ENCODE data around the gene SNTG2.

Gene SNTG2

DNA sequence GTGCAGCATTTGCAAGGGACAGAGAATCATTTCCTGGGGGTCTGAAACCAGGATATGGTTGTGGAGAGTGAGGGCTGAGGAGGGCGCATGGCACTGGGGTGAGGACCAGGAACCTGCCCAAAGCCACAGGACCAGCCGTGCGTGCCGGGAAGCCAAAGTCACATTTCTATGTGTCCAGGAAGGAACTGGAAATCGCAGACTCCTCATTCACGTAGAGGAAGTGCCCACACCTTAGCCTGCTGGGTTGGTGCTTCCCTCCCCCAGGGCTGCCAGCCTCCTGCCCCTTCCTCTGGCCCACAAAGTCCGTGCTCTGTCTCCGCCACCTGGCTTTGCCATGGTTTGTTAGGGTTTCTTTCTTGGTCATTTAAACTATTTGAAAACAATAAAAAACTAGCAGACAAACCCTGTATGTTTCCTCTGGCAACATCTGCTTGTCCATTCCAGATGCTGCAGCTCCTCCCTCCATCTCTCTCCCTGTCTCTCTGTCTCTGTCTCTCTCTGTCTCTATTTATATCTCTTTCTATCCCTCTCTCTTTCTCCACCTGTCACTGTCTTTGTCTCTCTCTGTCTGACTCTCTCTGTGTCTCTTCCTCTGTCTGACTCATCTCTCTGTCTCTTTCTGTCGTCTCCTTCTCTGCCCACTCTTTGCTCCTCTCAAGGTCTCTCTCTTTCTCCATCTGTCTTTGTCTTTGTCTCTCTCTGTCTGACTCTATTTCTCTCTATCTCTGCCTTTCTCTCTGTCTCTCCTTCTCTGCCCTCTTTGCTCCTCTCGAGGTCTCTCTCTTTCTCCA lies 299.4 kb downstream of the SNTG2 start:
- DNase-seq, result no peak

GRCh38 chr2:1251520-1251919 lies 300.9 kb downstream of the SNTG2 start:
- DNase-seq, result no peak

DNA sequence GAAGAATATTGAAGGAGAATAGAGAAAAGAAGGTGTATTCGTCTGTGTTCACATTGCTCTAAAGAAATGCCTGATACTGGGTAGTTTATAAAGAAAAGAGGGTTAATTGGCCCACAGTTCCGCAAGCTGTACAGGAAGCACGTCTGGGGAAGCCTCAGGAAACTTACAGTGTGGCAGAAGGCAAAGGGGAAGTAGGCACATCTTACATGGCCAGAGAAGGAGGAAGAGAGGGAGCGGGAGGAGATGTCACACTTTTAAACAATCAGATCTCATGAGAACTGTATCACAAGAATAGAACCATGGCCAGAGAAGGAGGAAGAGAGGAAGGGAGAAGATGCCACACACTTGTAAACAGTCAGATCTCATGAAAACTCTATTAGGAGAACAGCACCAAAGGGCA lies 303.0 kb downstream of the SNTG2 start:
- no peak for DNase-seq

- DNase-seq, result no peak
Observed at GRCh38 chr2:1254662-1255343, 304.2 kb downstream of the SNTG2 start.

DNA sequence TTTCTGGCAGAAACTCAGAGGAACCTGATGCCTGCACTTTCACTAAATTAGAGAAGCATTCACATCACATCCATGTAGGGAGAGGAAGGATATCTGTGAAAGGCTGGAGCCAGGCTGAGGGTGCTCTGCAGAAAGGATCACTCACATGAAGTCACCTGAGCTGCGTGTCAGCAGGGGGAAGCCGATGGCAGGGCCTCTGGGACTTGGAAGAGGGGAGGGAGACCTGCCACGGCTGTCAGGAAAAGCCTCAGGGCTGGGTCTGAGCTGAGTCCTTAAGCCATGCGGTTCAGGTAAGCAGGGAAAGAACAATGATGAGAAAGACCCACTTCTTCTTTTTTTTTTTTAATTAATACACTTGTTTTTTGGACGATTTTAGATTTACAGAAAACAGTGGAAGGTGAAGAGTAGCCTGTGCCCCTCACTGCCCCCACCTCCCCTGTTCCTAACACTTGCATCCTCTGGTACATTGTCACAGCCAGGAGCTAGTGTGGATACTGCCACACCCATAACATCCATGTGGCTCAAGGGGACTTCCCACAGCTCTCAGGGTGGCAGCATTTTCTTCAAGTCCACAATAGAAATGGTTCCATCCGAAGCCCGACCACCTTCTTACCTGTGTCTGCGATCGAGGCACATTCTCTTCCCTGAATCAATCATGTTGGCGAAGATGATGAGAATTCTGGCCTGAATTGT lies 306.1 kb downstream of the SNTG2 start:
- no peak for DNase-seq

- no peak for DNase-seq
Observed at GRCh38 chr2:1257334-1257733, 306.7 kb downstream of the SNTG2 start.

- DNase-seq, result no peak
Observed at GRCh38 chr2:1259746-1260145, 309.1 kb downstream of the SNTG2 start.

- no peak for DNase-seq
Observed at GRCh38 chr2:1262609-1263008, 312.0 kb downstream of the SNTG2 start.

DNA sequence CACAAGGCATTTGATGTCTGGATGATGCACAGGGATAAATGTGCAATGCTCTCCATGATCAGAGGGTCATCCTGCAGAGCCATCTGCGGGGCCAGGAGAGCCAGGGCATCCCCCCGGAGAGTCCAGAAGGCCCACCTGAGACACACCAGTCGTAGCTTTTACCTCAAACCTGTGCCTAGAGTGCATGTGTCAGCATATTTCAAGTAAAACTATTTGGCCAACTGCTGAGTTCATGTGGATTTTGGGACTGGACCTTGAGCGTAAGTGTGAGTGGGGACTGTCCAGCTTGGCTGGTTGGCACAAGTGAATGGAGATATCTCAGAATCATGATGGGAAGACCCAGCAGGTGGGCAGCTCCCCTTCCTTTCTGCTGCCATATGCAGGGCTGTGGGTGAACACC lies 314.8 kb downstream of the SNTG2 start:
- DNase-seq, result no peak

DNA sequence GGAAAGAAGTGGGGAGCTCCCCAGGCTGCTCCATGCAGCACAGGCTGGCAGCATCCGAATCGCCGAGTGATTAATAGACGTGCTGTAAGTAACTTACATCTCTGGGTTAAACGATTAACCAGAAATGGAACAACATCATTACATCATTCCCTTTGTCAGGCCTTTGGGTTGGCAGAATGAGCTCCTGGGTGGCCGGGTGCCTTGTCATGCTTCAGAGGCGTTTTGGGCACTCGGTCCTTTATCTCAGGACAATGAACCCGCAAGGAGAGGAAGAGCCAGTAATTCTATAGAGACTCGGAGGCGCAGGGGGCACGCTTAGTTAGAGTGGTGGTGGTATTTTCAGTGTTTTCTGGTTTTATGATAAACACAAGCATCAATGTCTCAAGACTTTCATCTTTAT lies 315.7 kb downstream of the SNTG2 start:
- no peak for DNase-seq

DNA sequence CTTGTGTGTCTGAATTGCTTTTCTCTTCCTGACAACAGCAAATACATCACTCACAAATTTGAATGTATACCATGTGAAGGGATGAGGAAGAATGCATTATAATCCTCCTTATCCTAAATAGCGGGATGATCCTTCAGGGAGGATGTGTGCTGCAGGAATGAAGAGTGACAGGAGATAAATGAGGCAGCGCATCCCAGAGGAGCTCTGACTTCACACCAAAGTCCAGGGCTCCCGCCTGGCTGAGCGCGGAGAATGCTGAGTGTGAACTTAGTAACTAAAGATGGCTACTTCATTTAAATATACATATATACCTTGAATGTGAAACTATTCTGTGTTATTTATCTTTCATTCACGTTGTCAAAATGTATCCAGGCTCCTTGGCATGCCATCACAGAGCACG lies 317.4 kb downstream of the SNTG2 start:
- no peak for DNase-seq

- DNase-seq, result no peak
Observed at GRCh38 chr2:1269812-1270211, 319.2 kb downstream of the SNTG2 start.

GRCh38 chr2:1272835-1273234 lies 322.2 kb downstream of the SNTG2 start:
- DNase-seq, result no peak

DNA sequence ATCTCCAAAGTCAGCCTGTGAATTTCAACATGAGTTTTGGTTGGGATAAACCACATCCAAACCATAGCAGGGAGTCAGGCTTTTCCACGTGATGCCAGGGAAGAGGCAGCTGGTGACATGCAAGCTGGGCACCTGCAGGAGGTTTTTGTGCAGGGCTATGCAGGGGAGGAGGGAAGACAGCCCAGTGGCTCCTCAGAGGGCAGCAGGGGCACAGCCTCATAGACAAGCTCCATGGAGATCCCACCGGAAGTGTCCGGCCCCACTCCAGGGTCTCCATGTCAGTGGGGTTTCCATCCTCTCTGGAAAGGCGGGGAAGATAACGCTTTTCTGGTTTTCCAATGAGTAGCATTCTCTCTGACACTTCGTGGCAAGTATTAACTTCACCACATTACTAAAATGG lies 327.0 kb downstream of the SNTG2 start:
- DNase-seq, result no peak

GRCh38 chr2:1278125-1278524 lies 327.5 kb downstream of the SNTG2 start:
- no peak for DNase-seq

DNA sequence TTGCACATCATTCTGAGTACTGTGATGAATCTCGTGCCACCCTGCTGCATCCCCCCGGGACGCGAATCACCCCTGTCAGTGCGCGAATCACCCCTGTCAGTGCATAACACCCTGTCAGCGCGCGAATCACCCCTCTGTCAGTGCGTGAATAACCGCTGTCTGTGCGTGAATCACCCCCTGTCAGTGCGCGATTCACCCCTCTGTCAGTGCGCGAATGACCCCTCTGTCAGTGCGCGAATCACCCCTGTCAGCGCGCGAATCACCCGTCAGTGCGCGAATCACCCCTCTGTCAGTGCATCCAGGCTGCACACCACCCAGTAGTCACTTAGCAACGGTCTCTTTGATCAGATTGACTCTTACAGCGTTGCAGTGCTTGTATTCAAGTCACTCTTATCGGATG lies 328.2 kb downstream of the SNTG2 start:
- DNase-seq, result no peak

DNA sequence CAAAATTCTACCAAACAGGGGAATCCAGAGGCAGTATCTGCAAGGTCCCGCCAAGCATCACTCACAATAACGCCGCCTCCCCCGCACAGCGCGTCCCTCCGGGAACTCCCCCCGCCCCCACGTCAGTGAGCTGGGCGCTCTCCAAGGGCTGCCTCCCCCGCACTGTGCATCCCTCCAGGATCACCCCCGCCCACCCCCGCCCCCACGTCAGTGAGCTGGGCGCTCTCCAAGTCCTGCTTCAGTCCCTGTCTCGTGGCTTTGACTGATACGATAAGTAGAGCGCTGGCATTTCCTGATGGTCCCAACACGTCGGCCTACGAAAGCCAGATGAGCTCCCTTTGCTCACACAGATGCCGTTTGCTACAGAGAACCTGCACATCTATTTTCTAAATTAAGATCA lies 331.9 kb downstream of the SNTG2 start:
- no peak for DNase-seq

DNA sequence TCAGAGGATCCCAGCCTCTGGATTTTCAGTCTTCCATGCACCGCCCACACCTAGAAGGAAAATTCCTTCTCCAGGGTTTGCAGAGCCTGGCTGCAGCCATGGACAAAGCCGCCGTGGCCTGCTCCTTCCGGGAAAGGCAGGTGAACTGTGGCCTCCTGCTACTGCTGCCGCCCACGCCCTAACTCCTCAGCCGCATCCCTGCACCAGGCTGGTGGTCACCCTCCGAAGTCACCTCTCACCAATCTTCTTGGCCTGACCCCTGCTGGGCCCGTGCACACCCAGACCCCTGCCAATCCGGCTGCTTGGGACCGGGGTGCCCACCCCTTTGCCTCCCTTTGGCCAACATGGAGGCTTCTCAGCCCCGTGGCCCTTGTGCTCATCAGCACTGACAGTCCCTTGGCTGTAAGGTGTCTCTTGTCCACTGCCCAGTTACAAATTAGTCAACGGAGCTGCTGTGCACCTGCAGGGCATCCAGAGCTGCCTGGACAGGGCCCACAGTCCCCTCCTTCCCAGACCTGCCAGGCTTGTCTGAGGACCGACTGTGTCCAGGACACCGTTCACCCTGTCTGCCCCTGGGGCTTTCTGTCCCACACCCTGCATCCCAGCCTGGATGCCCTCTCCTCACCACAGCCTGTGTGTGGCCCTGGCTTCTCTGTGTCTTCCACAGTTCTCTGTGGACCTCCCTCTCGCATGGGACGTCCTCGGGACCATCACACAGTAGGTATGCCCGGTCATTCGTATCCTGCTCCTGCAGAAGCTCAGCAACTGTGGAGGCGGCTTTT lies 332.6 kb downstream of the SNTG2 start:
- DNase-seq, result no peak

- no peak for DNase-seq
Observed at GRCh38 chr2:1283871-1284270, 333.2 kb downstream of the SNTG2 start.

DNA sequence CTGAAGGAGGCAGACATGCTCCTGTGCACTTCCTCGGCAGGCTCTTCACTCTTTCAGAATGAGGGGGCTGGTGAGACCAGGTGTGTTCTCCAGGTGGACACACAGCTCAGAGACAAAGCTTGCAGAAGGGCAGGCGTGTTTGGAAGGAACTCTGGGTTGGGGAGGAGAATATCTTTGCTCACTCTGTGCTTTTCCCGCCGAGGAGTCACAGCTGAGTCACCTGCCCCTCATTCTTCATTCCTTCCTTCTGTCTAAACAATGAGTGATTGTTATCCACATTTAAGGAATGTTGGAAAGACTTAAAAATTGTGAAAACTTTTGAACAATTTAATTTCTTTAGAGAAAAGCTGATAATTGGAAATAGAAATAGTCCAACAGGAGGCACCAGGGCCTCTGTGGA lies 336.3 kb downstream of the SNTG2 start:
- no peak for DNase-seq

- no peak for DNase-seq
Observed at GRCh38 chr2:1287427-1287826, 336.8 kb downstream of the SNTG2 start.

DNA sequence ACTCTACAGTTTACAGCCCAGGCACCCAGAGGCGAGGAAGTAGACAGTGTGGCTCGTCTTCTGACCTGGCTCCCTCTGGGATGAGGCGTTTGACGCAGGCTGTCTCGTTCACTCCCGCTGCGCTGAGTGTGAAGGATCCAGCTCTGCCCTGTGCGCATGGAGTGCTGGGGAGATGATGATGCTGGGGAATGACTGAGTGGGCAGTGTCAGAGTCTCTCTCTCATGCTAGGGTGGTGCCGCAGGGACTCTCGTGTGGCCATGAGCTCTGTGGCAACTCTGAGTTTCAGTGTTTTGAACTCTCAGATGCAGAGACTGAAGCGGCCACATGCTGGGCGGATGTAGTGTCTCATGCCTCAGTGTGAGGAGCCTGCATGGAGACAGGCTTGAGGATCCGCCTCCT lies 344.3 kb downstream of the SNTG2 start:
- DNase-seq, result no peak

DNA sequence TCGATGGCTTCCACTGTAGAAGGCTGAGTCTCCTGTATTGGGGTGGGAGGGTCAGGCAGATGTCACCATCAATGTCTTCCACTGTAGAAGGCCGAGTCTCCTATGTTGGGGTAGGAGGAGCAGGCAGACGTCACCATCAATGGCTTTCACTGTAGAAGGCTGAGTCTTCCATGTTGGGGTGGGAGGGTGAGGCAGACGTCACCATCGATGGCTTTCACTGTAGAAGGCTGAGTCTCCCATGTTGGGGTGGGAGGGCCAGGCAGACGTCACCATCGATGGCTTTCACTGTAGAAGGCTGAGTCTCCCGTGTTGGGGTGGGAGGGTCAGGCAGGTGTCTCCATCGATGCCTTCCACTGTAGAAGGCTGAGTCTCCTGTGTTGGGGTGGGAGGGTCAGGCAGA lies 345.1 kb downstream of the SNTG2 start:
- DNase-seq, result no peak

All from NCI-H226 (cell line).